Kidney epithelial cell (primary cell): ENCODE measurements around the gene CNTROB. TPM values are rescaled to one million over a fixed set of nuclear protein-coding genes. Genes with fewer than 3 reads are reported as not detected.
A peak's percentile ranks its signal among the peaks of the same experiment; 100 is the strongest.

ENCODE experiments used
- DNase-seq: peaks from one replicate; pipeline ENCODE4 v3.0.0-alpha.2; 2010; ENCODE audit warnings: low read depth
- H3K27me3 ChIP-seq: 2 replicates; pipeline ENCODE4 v1.6.0; 2011; ENCODE audit warnings: low read length; ENCODE audit not compliant: control insufficient read depth, insufficient read depth
- H3K36me3 ChIP-seq: 2 replicates; pipeline ENCODE4 v1.5.1; 2011; ENCODE audit warnings: low read length; ENCODE audit not compliant: control insufficient read depth, insufficient read depth
- H3K4me3 ChIP-seq: 2 replicates; pipeline ENCODE4 v1.5.1; 2011; ENCODE audit warnings: low read depth, mild to moderate bottlenecking, control low read depth, low read length
- total RNA-seq: library from RNA; depleted of rRNA; stranded (reverse); fragments of >200 nt; gene quantifications from 2 replicates; pipeline ENCODE4 v1.2.3, GENCODE V29; 2015
- TF ChIP-seq, protein P1 (sequence below): IDR thresholded peaks from 2 replicates; pipeline ENCODE4 v1.5.1; 2011; ENCODE audit warnings: mild to moderate bottlenecking, moderate library complexity, low read length, control low read depth, inconsistent platforms; ENCODE audit not compliant: insufficient read depth, poor library complexity, severe bottlenecking

CNTROB gene
- total RNA-seq, 1 donor from 2014 or later = 20.1 TPM

DNA sequence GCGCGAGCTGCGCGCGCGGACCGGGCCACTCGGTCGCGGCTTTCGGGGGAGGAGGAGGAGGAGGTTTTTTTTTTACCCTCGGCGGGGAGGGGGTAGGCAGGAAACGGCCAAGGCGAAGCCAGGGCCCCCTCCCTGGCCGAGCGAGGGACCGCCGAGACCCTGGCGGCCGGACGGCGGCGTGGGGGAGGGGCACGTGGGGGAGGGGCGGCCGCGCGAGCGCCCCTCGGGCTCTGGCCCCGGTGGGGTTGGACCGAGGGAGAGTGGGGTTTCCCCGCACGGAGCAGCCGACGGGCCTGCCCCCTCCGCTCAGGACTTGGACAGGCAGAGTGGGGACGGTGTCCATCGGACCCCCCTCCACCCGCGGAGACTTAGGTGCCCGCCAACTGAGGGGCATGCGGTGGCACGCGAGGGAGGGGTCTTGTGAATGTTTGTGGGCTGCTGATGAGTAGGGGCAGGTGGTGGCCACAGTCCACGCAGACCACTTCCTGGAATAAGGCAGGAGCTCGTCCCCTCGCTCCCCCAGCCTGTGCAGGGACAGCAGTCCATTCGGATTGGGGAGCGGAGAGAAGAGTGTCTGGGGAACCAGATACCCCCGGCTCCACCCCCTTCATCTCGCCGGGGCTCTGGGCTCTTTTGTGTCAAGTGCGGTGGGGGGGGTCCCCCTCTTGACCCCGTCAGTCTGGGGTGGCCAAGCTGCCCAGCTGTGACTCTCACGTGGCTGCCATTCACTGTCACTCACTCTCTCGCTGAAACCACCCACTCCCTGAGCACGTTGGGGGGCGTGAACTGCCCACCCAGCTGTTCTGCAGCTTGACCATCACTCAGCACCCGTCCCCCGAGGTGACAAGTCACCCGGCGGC lies 46.4 kb upstream of the CNTROB start:
- H3K36me3 ChIP-seq = peaks cover under 1% of the 10 kb centered on the region
- TF ChIP-seq, protein P1, sequence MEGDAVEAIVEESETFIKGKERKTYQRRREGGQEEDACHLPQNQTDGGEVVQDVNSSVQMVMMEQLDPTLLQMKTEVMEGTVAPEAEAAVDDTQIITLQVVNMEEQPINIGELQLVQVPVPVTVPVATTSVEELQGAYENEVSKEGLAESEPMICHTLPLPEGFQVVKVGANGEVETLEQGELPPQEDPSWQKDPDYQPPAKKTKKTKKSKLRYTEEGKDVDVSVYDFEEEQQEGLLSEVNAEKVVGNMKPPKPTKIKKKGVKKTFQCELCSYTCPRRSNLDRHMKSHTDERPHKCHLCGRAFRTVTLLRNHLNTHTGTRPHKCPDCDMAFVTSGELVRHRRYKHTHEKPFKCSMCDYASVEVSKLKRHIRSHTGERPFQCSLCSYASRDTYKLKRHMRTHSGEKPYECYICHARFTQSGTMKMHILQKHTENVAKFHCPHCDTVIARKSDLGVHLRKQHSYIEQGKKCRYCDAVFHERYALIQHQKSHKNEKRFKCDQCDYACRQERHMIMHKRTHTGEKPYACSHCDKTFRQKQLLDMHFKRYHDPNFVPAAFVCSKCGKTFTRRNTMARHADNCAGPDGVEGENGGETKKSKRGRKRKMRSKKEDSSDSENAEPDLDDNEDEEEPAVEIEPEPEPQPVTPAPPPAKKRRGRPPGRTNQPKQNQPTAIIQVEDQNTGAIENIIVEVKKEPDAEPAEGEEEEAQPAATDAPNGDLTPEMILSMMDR = no peak
- H3K4me3 ChIP-seq = peak overlapping the region; percentile 82
- H3K27me3 ChIP-seq = no peaks in the 10 kb centered on the region
- no peak for DNase-seq

GRCh38 chr17:7886227-7887037 lies 45.6 kb upstream of the CNTROB start:
- TF ChIP-seq, protein P1 = no peak
- peak overlapping the region; percentile 82 for H3K4me3 ChIP-seq
- H3K27me3 ChIP-seq = no peaks in the 10 kb centered on the region
- DNase-seq = no peak
- peaks cover 4% of the 10 kb centered on the region for H3K36me3 ChIP-seq

GRCh38 chr17:7887038-7887481 lies 44.9 kb upstream of the CNTROB start:
- H3K36me3 ChIP-seq = peaks cover 6% of the 10 kb centered on the region
- TF ChIP-seq, protein P1 = no peak
- H3K27me3 ChIP-seq = no peaks in the 10 kb centered on the region
- H3K4me3 ChIP-seq = peak overlapping the region; percentile 82
- DNase-seq = no peak

- peaks cover 6% of the 10 kb centered on the region for H3K36me3 ChIP-seq
- no peaks in the 10 kb centered on the region for H3K27me3 ChIP-seq
- peak; percentile 69 for DNase-seq
- peak overlapping the region; percentile 82 for H3K4me3 ChIP-seq
- TF ChIP-seq, protein P1 = no peak
Measured at GRCh38 chr17:7887482-7888183, 44.4 kb upstream of the CNTROB start.

DNA sequence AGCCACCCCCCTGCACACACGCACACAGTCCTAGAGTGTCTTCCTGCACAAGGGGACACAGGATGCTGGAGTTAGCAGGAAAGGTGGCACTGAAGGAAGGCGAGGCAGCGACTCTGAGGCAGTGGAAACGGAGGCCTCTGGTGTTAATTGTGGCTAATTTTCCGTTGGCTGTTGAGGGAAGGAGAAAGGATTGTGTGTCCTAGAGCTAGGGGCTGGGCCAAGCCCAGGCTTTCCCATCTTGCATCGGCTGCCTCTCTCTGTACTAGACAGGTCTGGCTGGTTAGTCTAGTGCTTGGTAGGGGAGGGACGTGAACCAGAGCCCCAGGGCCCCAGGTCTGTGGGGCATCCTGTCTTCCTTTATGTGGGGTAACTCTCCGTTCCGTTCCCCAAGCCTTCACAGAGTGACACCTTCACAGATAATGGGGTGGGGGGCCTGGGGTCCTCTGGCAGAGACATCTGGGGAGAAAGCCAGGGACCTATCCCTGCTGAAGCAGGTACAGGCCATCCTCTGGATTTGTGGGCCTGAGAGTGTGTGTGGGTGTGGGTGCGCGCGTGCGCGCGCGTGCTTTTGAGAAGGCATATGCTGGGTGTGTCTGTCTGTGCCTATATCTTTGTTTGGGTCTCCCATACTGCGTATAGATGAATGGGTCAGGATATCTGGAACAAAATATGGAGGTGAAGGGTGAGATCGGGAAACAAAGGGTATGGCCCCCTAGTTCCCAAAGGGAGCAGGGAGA lies 43.7 kb upstream of the CNTROB start, which contains the start of gene CHD3:
TSS of gene CHD3 (plus strand) at position 606 of the 737 bp plus-strand sequence. CDS start 212 bp downstream, outside the sequence.
- no peak for DNase-seq
- Histone ChIP-seq H3K36me3 (peaks cover 6% of the 10 kb centered on the region), H3K27me3 (no peaks in the 10 kb centered on the region), H3K4me3 (peak within 1 kb of the TSS; percentile 36)
- TF ChIP-seq, protein P1 = no peak
